Measurements from ENCODE around the gene SLC8A2.

DNA sequence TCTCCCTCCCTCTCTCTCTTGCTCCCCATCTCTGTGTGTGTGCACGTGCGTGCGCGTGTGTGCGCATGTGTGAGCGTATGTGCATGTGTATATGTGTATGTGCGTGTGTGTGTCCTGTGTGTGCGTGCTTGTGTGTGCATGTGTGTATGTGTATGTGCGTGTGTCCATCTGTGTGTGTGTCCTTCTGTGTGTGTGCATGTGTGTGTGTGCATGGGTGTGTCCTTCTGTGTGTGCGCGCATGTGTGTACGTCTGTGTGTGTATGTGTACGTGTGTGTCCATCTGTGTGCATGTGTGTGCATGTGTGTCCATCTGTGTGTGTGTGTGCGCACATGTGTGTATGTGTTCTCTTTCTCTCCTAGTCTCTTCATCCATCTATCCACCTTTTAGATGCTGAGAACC is 12.2 kb downstream of the SLC8A2 start:
- TF ChIP-seq CTBP1 (IDR thresholded peaks at IDR 0.05; ENCODE audit: borderline replicate concordance) (no peak), SP1 (IDR thresholded peaks at IDR 0.05) (no peak), NFRKB (IDR thresholded peaks at IDR 0.05) (no peak), FOXK2 (IDR thresholded peaks at IDR 0.05) (no peak), TARDBP (IDR thresholded peaks at IDR 0.05) (no peak), FOXM1 (IDR thresholded peaks at IDR 0.05; ENCODE audit: borderline replicate concordance) (no peak), ZNF384 (IDR thresholded peaks at IDR 0.05) (no peak), BHLHE40 (IDR thresholded peaks at IDR 0.05; ENCODE audit: borderline replicate concordance) (no peak), SUZ12 (IDR thresholded peaks at IDR 0.05) (no peak), ELF4 (IDR thresholded peaks at IDR 0.05) (no peak)

Measured in HEK293T (cell line).